A673 (cell line): ENCODE data around the gene ATE1.

Experiments
- EZH2 ChIP-seq: fragments of 200-600 bp; sonication (generic); IDR thresholded peaks from 2 replicates; pipeline ENCODE4 v1.6.1; 2017; ENCODE audit warnings: borderline replicate concordance, low read depth, mild to moderate bottlenecking, mixed read lengths, antibody characterized with exemption, low read length; ENCODE audit not compliant: poor library complexity, severe bottlenecking
- TF ChIP-seq, protein P1 (sequence below): fragments of 300-800, 200-600 bp; sonication (generic); conservative IDR thresholded peaks from 2 replicates; pipeline ENCODE4 v1.5.1; 2017; ENCODE audit warnings: low read depth, mild to moderate bottlenecking, antibody characterized with exemption, low read length, moderate library complexity, mixed read lengths

DNA sequence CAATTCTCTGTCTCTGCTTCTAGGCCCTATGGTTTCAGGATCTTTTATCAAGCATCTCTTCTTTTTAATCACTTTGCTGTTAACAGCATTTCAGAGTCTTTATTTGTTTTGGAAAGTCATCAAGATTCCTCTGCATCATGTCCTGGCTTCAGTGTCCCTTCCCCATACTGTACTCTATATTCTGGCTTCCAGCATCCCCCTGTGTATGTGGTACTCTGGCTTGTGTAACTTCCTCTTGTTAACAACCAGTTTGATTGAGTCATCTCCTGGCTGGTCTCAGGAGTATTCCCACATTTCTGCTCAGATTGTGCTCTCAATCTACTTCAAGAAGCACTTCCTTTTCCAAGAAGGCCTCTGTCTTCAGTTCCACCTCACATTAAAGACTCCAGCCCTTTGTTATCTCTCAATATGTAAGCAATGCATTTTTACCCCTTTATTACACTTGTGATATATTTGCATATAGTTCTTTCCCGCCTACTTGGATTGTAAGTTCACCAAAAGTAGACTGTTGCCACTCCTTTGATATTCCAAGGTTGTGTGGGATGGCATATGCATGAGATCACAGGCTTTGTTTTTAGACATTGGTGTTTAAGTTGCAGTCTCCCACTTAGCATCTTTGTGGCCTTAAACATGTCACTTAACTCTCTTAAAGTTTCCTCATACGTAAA is 15.1 kb upstream of the ATE1 start:
- TF ChIP-seq, protein P1, sequence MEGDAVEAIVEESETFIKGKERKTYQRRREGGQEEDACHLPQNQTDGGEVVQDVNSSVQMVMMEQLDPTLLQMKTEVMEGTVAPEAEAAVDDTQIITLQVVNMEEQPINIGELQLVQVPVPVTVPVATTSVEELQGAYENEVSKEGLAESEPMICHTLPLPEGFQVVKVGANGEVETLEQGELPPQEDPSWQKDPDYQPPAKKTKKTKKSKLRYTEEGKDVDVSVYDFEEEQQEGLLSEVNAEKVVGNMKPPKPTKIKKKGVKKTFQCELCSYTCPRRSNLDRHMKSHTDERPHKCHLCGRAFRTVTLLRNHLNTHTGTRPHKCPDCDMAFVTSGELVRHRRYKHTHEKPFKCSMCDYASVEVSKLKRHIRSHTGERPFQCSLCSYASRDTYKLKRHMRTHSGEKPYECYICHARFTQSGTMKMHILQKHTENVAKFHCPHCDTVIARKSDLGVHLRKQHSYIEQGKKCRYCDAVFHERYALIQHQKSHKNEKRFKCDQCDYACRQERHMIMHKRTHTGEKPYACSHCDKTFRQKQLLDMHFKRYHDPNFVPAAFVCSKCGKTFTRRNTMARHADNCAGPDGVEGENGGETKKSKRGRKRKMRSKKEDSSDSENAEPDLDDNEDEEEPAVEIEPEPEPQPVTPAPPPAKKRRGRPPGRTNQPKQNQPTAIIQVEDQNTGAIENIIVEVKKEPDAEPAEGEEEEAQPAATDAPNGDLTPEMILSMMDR, result no peak
- no peak for TF ChIP-seq EZH2
